GM12878 (cell line): ENCODE results near the gene PABPC4L. TPM values are rescaled to one million over a fixed set of nuclear protein-coding genes. Genes with fewer than 3 reads are reported as not detected.

Experiments
- ATAC-seq: fragments of 200-7000 bp; cut with Tn5 transposase; 3 replicates; pipeline ENCODE4 v1.9.1; 2020; ENCODE audit warnings: mild to moderate bottlenecking, moderate library complexity
- BruUV-seq: library from RNA; stranded (reverse); fragments of 400-500 nt; replicated peaks from 2 replicates; lab custom pipeline; 2021; lab: Mats Ljungman, UMichigan
- CTCF ChIA-PET: fragments of 300-600 bp; sonication (Branson Sonifier 250); formaldehyde crosslinking; extraction: SDS; loops from one replicate; lab custom pipeline; 2021; ENCODE audit warnings: inconsistent platforms; lab: Yijun Ruan, JAX
- POLR2A ChIA-PET: fragments of 350-600 bp; formaldehyde crosslinking; extraction: SDS; loops from one replicate; lab custom pipeline; 2021; ENCODE audit warnings: inconsistent platforms; lab: Charles Lee
- RAD21 ChIA-PET: fragments of 300-600 bp; sonication (Branson Sonifier 250); formaldehyde crosslinking; loops from one replicate; lab custom pipeline; 2023; ENCODE audit warnings: antibody characterized with exemption; ENCODE audit not compliant: unreplicated experiment; lab: Charles Lee
- SMC1A ChIA-PET: fragments of 300-600 bp; sonication (Branson Sonifier 250); formaldehyde crosslinking; loops from one replicate; lab custom pipeline; 2023; ENCODE audit not compliant: unreplicated experiment, uncharacterized antibody; lab: Charles Lee
- DNase-seq: peaks from one replicate; pipeline ENCODE4 v3.0.0-alpha.2; 2011; ENCODE audit warnings: low read depth, low spot score
- FAIRE-seq: peaks from 3 replicates; lab custom pipeline; 2011; peaks lifted over from hg19 to GRCh38; lab: Jason Lieb, UNC
- H2AFZ ChIP-seq: 2 replicates; pipeline ENCODE4 v1.6.0; 2011; ENCODE audit warnings: low read depth, low read length, control low read depth; ENCODE audit not compliant: control insufficient read depth
- H3K27ac ChIP-seq: 2 replicates; pipeline ENCODE4 v1.5.1; 2011; ENCODE audit warnings: control low read depth; ENCODE audit not compliant: control insufficient read depth, insufficient read depth
- H3K27me3 ChIP-seq, 2 experiments: replicated peaks in 1 of 2; 2 replicates each; pipeline versions ENCODE4 v1.6.0 to v1.6.1; 2011; ENCODE audit warnings: low read length in 1 of 2; ENCODE audit not compliant: control insufficient read depth in 2 of 2, insufficient read depth in 2 of 2
- H3K36me3 ChIP-seq, 2 experiments: 2 replicates each; pipeline ENCODE4 v1.5.1; 2011; ENCODE audit warnings: low read length in 1 of 2; ENCODE audit not compliant: control insufficient read depth in 2 of 2, insufficient read depth in 2 of 2
- H3K4me1 ChIP-seq: 2 replicates; pipeline ENCODE4 v1.6.1; 2011; ENCODE audit warnings: mild to moderate bottlenecking, low read length, moderate library complexity, mixed read lengths; ENCODE audit not compliant: control insufficient read depth, insufficient read depth
- H3K4me2 ChIP-seq: 2 replicates; pipeline ENCODE4 v1.6.0; 2011; ENCODE audit warnings: control low read depth; ENCODE audit not compliant: control insufficient read depth, insufficient read depth
- H3K4me3 ChIP-seq: fragments of 200-600 bp; sonication (generic); 2 replicates; pipeline ENCODE4 v1.5.1; 2016
- H3K79me2 ChIP-seq: 2 replicates; pipeline ENCODE4 v1.6.0; 2011; ENCODE audit warnings: low read length; ENCODE audit not compliant: control insufficient read depth, insufficient read depth
- H3K9ac ChIP-seq: 2 replicates; pipeline ENCODE4 v1.8.0; 2011; ENCODE audit warnings: low read length, control low read depth, mixed read lengths; ENCODE audit not compliant: control insufficient read depth, insufficient read depth
- H3K9me3 ChIP-seq: replicated peaks from 3 replicates; pipeline ENCODE4 v1.5.1; 2011; ENCODE audit warnings: mild to moderate bottlenecking, low read length; ENCODE audit not compliant: control insufficient read depth, insufficient read depth
- H4K20me1 ChIP-seq: 2 replicates; pipeline ENCODE4 v1.6.0; 2011; ENCODE audit not compliant: control insufficient read depth, insufficient read depth
- CHD4 ChIP-seq: fragments of 200-600 bp; sonication (generic); IDR thresholded peaks from 2 replicates; pipeline ENCODE4 v1.6.1; 2016; ENCODE audit warnings: mild to moderate bottlenecking
- EP300 ChIP-seq, 2 experiments: fragments of 150-350 bp in 1 of 2; IDR thresholded peaks; 2 replicates each; pipeline ENCODE4 v1.6.1; 2011 to 2012; ENCODE audit warnings: low read depth in 2 of 2, low read length in 2 of 2, borderline replicate concordance in 1 of 2, improper control_type of control experiment in 1 of 2, inconsistent platforms in 1 of 2; ENCODE audit not compliant: control insufficient read depth in 1 of 2
- ESRRA ChIP-seq: IDR thresholded peaks from 2 replicates; pipeline ENCODE4 v1.6.1; 2012; ENCODE audit warnings: mild to moderate bottlenecking, low read length, improper control_type of control experiment
- FOXM1 ChIP-seq: IDR thresholded peaks from 2 replicates; pipeline ENCODE4 v1.6.1; 2012; ENCODE audit warnings: low read depth, mild to moderate bottlenecking, inconsistent platforms, low read length, moderate library complexity
- GATAD2B ChIP-seq: fragments of 450-650 bp; conservative IDR thresholded peaks from 2 replicates; pipeline ENCODE4 v1.6.1; 2017; ENCODE audit warnings: low read depth, mild to moderate bottlenecking, moderate library complexity
- HCFC1 ChIP-seq: fragments of 150-350 bp; IDR thresholded peaks from 2 replicates; pipeline ENCODE4 v1.6.1; 2014; ENCODE audit warnings: low read length
- IKZF1 ChIP-seq: fragments of 450-650 bp; conservative IDR thresholded peaks from 2 replicates; pipeline ENCODE4 v1.6.1; 2017; ENCODE audit warnings: antibody characterized with exemption, mild to moderate bottlenecking
- IRF3 ChIP-seq: fragments of 450-650 bp; IDR thresholded peaks from 2 replicates; pipeline ENCODE4 v1.6.1; 2014; ENCODE audit warnings: mild to moderate bottlenecking
- NR2C2 ChIP-seq: IDR thresholded peaks from 2 replicates; pipeline ENCODE4 v1.6.1; 2011; ENCODE audit warnings: borderline replicate concordance, low read depth; ENCODE audit not compliant: control insufficient read depth, insufficient read length
- POLR2A ChIP-seq: IDR thresholded peaks from 2 replicates; pipeline ENCODE4 v1.6.1; 2011; ENCODE audit warnings: low read depth, mild to moderate bottlenecking, low read length
- RCOR1 ChIP-seq: conservative IDR thresholded peaks from 2 replicates; pipeline ENCODE4 v1.6.1; 2012; ENCODE audit warnings: low read depth, low read length, improper control_type of control experiment
- SPI1 ChIP-seq: IDR thresholded peaks from 2 replicates; pipeline ENCODE4 v1.6.1; 2011; ENCODE audit warnings: low read depth, mild to moderate bottlenecking, low read length, moderate library complexity, borderline replicate concordance; ENCODE audit not compliant: insufficient read depth
- SREBF1 ChIP-seq: IDR thresholded peaks from 2 replicates; pipeline ENCODE4 v1.6.1; 2012; ENCODE audit warnings: mild to moderate bottlenecking, low read length
- ZNF274 ChIP-seq: IDR thresholded peaks from one replicate; pipeline ENCODE4 v1.8.0; 2011; ENCODE audit not compliant: insufficient read length, insufficient read depth
- in situ Hi-C: fragments of 300-500 bp; cut with MboI; formaldehyde crosslinking; loops from 9 replicates; pipeline ENCODE4 v1.14.3; 2018; ENCODE audit warnings: mixed read lengths
- intact Hi-C: fragments of 100-400 bp; cut with micrococcal nuclease; formaldehyde crosslinking; loops from one replicate; pipeline ENCODE4 v1.14.2; 2022; ENCODE audit not compliant: unreplicated experiment
- polyA plus RNA-seq, 11 experiments: library from polyadenylated mRNA; depleted of rRNA in 4 of 11; unstranded in 6 of 11; stranded (reverse) in 5 of 11; fragments of >200 nt; fragmentation: Nextera tagmentation in 4 of 11; fragmentation: Illumina TruSeq in 1 of 11; extraction: Ambion mirVana in 4 of 11; extraction: Trizol in 1 of 11; gene quantifications; 1 replicate in 1 of 11; 2 replicates in 10 of 11; pipeline versions ENCODE4 v1.2.1 to v1.2.3, GENCODE V29; 2011 to 2016; ENCODE audit warnings: inconsistent platforms in 2 of 11, missing spikeins in 2 of 11, low read depth in 1 of 11
- total RNA-seq, 4 experiments: library from RNA; depleted of rRNA in 3 of 4; stranded (reverse); fragments of >200 nt in 3 of 4; fragmentation: Illumina TruSeq in 1 of 4; extraction: Trizol in 1 of 4; gene quantifications; 2 replicates each; pipeline versions ENCODE4 v1.2.1 to v1.2.3, GENCODE V29; 2013 to 2021

PABPC4L gene
- total and polyA plus RNA-seq, 10 of the 15 experiments (the other 5 are each of a cell fraction or from before 2014, with no cell fraction given), result not detected

GRCh38 chr4:134147941-134148340 lies 53.6 kb downstream of the PABPC4L start:
- no peaks in the 10 kb centered on the region for H3K36me3 ChIP-seq
- no peak overlapping the region for H3K4me2 ChIP-seq
- ChIA-PET RAD21 (no interaction called here), SMC1A (no interaction called here), CTCF (interaction anchor here (0.6 kb wide), 1 partner anchor 9 kb away, joined by 3 read pairs; no protein-coding TSS in a partner anchor), POLR2A (no interaction called here)
- H3K9me3 ChIP-seq, result no peaks in the 10 kb centered on the region
- FAIRE-seq (no peak), ATAC-seq (no peak), DNase-seq (no peak)
- TF ChIP-seq ZNF274 (no peak), NR2C2 (no peak), SPI1 (no peak), ESRRA (no peak), FOXM1 (no peak), RCOR1 (no peak), HCFC1 (no peak), SREBF1 (no peak), GATAD2B (no peak), IKZF1 (no peak), POLR2A (no peak), IRF3 (no peak), EP300 (IDR thresholded peaks at IDR 0.05; ENCODE audit: borderline replicate concordance in 1 of 2, control insufficient read depth in 1 of 2, low read depth in 2 of 2, low read length in 2 of 2) (no peak), CHD4 (no peak)
- H3K4me3 ChIP-seq, result no peak overlapping the region
- no peaks in the 10 kb centered on the region for H3K79me2 ChIP-seq
- no peaks in the 10 kb centered on the region for H3K4me1 ChIP-seq
- H3K9ac ChIP-seq, result no peak overlapping the region
- H4K20me1 ChIP-seq, result no peaks in the 10 kb centered on the region
- H3K27ac ChIP-seq, result no peak overlapping the region
- H2AFZ ChIP-seq, result no peak overlapping the region
- no peaks in the 10 kb centered on the region for H3K27me3 ChIP-seq
- intact Hi-C loops (no loop called here), in situ Hi-C loops (no loop called here)
- BruUV-seq, result no TSS peak
